GM18526 (cell line): ENCODE measurements around the gene NIPA2.

Experiments
- POLR2A ChIP-seq: IDR thresholded peaks from 3 replicates; pipeline ENCODE4 v1.6.1; 2011; ENCODE audit not compliant: insufficient read length; ENCODE audit errors: extremely low read depth

The NIPA2 gene

DNA sequence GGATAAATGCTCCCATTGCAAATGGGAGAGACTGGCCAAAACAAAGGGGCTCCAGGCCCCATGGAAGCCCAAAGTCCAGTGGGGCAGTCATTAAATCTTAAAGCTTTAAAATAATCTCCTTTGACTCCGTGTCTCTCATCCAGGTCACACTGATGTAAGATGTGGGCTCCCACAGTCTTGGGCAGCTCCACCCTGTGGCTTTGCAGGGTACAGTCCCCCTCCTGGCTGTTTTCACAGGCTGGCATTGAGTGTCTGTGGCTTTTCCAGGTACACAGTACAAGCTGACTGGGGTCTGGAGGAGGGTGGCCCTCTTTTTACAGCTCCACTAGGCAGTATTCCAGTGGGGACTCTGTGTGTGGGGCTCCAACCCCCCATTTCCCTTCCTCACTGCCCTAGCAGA is 45.9 kb downstream of the NIPA2 start:
- TF ChIP-seq POLR2A: no peak

DNA sequence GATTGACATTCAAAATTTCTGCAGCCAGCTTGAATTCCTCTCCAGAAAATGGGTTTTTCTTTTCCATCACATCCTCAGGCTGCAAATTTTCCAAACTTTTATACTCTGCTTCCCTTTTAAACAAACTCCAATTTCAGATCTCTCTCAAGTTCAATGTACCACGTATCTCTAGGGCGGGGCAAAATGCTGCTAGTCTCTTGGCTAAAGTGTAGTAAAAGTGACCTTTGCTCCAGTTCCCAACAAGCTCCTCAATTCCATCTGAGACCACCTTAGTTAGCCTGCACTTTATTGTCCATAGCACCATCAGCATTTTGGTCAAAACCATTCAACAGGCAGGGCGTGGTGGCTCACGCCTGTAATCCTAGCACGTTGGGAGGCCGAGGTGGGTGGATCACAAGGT is 46.7 kb downstream of the NIPA2 start:
- no peak for TF ChIP-seq POLR2A

DNA sequence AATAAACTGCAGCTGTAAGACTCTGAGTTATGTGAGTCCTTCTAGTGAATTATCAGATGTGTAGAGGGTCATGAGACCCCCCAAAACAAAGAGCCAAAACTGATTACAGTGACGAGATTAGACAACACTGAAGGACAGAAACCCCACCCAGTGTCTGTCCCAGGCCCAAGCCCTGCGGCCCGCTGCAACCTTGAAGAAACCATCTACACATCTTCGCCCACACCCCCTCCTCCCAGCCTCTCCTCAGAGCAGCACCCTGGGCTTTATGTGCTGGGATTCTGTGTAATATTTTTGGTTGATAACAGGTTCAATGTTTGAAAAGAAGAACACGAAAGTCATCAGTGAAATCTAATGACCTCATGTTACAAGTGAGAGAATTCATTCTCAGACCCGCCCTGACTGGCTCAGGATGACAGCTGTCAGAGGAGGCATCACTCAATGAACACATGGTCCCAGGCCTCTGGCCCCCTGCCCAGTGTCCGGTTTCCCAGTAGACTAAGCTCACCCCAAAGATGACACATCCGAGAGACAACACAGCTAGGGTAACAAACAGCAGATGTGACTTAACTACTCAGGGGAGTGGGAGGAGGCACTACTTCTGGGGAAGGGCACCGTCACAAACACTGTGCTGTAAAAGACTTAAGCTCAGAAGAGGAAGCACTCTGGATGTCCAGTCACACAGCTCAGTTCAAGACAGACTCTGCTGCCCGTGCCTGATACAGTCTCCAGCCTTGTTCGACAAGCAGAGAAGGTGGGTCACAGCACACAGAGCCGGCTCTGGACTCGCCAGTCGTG is 48.9 kb downstream of the NIPA2 start:
- TF ChIP-seq POLR2A: no peak

GRCh38 chr15:22888120-22888859 is 49.8 kb downstream of the NIPA2 start:
- no peak for TF ChIP-seq POLR2A

DNA sequence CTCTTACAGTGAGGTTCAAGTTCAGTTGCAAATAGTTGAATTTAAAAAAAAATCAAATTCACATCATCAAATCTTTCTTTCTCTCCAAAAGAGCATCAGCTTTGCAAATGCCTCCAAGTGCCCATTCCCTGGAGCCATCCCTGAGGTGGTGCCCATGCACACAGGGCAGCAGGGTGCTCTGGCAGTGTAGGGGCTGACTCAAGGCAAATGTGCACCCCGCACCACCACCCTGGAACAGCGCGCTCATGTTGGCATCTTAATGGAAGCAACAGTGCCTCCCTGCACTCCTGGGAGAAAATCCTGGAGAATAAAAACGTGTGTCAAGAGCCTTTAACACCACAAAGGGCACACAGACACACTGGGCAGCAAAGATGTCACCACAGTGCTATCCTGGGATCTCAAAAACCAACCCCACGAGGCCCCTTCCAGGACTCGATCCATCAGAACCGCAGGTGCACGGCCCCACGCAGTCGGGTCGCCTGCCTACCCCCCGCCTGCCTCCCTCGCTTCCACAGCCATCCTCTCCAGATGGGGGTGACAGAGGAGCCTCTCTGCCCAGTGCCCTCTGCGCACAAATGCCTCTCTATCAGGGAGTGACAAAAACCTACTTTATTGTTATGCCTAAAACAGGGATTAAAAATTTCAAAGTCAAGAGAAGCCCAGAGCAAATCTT is 50.8 kb downstream of the NIPA2 start:
- TF ChIP-seq POLR2A: no peak

DNA sequence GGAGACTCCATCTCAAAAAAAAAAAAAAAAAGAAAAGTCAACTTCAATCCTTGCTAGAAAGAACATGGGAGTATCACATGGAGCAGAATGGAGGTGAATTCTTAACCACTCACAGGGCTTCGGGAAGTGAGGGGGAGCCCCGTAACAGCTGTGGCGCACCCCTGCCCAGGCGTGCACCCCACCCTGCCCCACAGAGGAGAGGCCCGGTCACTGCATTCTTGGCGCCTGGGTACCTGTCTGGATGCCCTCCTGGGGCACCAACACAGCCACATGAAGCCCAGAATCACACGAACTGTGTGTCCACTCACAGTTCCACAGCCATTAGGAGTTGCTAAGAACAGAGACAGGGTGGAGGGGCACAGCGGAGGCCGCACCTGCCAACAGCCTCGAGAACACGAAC is 51.8 kb downstream of the NIPA2 start:
- TF ChIP-seq POLR2A: no peak

GRCh38 chr15:22891426-22892210 is 53.2 kb downstream of the NIPA2 start:
- no peak for TF ChIP-seq POLR2A

GRCh38 chr15:22892333-22892732 is 53.9 kb downstream of the NIPA2 start:
- TF ChIP-seq POLR2A: no peak

GRCh38 chr15:22893081-22893480 is 54.6 kb downstream of the NIPA2 start:
- no peak for TF ChIP-seq POLR2A

DNA sequence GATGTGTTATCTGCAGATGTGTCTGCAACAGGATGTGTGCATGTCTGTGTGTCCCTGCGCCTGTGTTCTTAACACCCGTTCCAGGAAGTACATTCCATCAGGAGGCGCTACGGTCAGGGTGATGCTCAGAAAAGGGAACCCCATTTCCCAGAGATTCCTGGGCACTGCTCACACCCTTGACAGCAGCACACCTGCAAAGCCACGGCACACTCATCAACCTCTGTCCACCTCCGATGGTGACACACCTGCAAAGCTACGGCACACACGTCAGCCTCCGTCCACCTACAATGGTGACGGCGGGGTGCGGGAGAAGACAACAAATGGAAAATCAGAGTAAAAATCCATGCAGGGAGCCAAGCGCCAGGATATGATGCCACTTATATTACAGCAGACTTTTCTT is 55.4 kb downstream of the NIPA2 start:
- no peak for TF ChIP-seq POLR2A

DNA sequence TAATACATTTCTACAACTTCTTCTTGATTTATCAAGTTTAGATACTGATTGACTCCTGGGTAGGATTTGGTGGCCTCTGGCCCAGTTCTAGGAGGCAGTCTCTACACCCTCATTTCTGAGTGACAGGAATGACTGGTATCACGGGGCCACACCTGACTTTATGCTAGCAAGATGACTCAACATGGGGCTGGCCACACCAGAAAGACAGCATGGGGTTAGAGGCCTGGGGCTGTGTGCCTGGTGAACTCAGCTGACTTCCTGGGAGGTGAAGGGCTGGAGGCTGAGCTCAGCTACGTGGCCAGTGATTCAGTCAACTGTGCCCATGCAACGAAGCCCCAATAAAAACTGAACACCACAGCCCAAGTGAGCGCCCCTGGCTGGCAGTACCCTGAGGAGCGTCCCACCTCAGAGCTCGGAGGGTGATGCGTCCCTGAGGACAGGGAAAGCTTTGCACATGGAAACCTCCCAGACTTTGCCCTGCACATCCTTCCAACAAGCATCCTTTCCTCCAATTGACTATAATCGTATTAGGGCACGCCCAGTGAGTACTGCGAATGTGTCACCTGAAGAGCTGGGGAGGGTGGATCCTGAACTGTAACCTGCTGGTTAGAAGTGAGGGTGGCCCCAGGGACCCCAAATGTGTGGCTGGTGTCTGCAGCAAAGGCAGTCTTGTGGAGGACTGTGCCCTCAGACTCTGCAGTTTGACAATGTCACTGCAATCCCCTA is 57.2 kb downstream of the NIPA2 start:
- TF ChIP-seq POLR2A: no peak

DNA sequence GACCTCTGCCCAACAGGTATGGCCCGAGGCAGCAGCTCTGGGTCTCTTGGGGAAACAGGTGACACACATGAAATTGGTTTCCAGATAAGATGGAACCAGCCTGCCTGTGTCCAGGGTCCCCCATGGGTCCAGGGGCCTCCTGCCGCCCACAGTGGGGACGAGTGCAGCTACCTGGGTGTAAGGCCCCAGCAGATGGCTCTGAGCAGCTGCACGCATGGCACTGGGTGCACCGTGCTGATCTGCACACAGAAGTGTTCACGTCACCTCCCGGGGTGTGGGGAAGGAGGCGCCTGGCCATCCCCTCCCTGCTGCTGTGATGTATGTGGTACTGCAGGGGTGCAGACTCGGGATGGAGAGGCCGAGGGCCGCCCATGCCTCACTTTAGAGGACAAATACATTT is 63.6 kb downstream of the NIPA2 start:
- TF ChIP-seq POLR2A: no peak

DNA sequence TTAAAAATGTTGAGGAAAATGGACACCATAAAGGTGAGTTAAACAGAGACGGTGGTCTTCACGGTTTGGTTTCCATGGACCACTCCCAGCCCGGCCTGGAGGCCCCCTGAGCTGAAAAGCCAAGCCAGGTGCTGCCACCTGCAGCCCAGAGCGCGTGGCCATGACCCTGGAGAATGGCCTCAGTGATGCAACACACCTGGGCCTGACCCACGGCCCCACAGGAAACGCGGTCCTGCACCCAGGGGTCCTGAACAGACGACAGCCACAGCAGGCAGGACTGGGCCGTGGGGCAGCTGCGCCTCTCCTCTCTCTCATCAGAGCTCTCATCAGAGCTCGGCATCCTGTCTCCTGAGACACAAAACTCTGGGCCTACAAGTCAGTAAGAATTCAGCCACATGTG is 64.1 kb downstream of the NIPA2 start:
- TF ChIP-seq POLR2A: no peak

DNA sequence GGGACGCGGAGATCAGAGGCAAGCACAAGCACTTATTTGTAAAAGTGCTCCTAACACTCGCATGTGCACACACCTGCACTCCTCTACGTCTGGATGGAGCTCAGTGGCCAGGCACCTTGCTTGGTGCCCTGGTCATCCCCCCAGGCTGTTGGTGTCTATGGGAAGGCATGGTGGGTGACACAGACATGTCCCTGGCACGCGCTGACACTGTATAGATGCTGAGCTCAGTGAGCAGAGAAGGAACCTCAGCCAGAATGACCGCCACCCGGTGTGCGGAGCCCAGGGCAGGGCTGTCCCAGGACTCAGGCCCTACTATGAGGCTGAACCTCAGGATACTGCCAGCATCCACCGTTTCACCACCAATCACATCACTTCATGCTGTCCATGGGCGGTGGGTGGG is 64.5 kb downstream of the NIPA2 start:
- TF ChIP-seq POLR2A: no peak

DNA sequence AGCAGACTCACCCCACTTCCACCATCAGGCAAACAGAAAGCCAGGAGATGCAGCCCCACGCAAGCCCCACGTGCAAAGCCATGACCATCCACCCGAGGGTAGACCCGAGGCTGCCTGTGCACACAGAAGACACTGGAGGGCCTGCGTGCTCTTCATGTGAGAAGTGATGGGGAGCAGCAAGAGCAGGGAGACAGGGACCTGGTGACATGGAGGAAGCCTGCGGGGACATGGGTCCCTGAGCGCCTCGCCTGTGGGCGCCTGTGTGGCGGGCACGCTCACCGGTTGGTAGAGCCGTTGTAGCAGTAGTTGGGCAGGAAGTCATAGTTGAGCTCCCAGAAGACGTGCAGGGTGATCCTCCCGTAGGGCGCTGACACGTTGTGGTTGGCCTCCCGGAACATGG is 65.0 kb downstream of the NIPA2 start:
- no peak for TF ChIP-seq POLR2A

- TF ChIP-seq POLR2A: no peak
These were observed 65.6 kb downstream of the NIPA2 start for GRCh38 chr15:22903961-22904534.
